ENCODE data around the gene CHKA. TPM values are rescaled to one million over a fixed set of nuclear protein-coding genes. Genes with fewer than 3 reads are reported as not detected.

CHKA gene
- polyA plus RNA-seq, 1 of the 3 experiments (the other 2 are of a cell fraction), result 12.3 TPM

GRCh38 chr11:68071281-68072048 is 49.7 kb downstream of the CHKA start:
- ChIA-PET CTCF (interaction anchor here (0.8 kb wide), 1 partner anchor 77 kb away, joined by 3 read pairs; no protein-coding TSS in a partner anchor), POLR2A (no interaction called here)
- Histone ChIP-seq H4K20me1 (ENCODE audit: insufficient read depth) (no peaks in the 10 kb centered on the region), H3K9ac (no peak overlapping the region), H3K27me3 (ENCODE audit: insufficient read depth) (no peaks in the 10 kb centered on the region), H3K27ac (ENCODE audit: low read depth in 2 of 2, low read length in 1 of 2) (no peak overlapping the region), H3K9me2 (no peaks in the 10 kb centered on the region), H3K4me2 (no peak overlapping the region), H2AFZ (ENCODE audit: low read depth) (no peak overlapping the region), H3K79me2 (ENCODE audit: insufficient read depth) (no peaks in the 10 kb centered on the region), H3K9me3 (no peaks in the 10 kb centered on the region), H3K4me3 (ENCODE audit: low read depth in 2 of 2, low read length in 1 of 2) (no peak overlapping the region), H3K36me3 (replicated peaks in 1 of 2; ENCODE audit: control insufficient read depth in 1 of 2, insufficient read depth in 2 of 2, low read length in 1 of 2) (peaks cover 15 to 24% of the 10 kb centered on the region in 2 experiments), H3F3A (replicated peaks; ENCODE audit: insufficient read depth) (no peaks in the 10 kb centered on the region), H3K4me1 (ENCODE audit: control insufficient read depth in 1 of 2, insufficient read depth in 2 of 2, low read depth in 1 of 2, low read length in 1 of 2) (no peaks in the 10 kb centered on the region)
- 87% methylated on average over 2 of the region's 3 CpGs for WGBS (ENCODE audit: low lambda C conversion rate)
- DNase-seq, result no peak
- TF ChIP-seq NFIC (IDR thresholded peaks at IDR 0.05; ENCODE audit: borderline replicate concordance), result no peak
- TF ChIP-seq JUND (IDR thresholded peaks at IDR 0.05), result no peak
- TF ChIP-seq RCOR1 (IDR thresholded peaks at IDR 0.05; ENCODE audit: low read length), result no peak
- no peak for TF ChIP-seq EZH2phosphoT487 (IDR thresholded peaks at IDR 0.05; ENCODE audit: borderline replicate concordance, low read depth)
- no peak for TF ChIP-seq REST (IDR thresholded peaks at IDR 0.05; ENCODE audit: low read depth, low read length)
- TF ChIP-seq POLR2AphosphoS5 (IDR thresholded peaks at IDR 0.05; ENCODE audit: low read depth, low read length), result no peak
- TF ChIP-seq RAD21 (IDR thresholded peaks at IDR 0.05; ENCODE audit: low read length), result no peak
- TF ChIP-seq TEAD4 (IDR thresholded peaks at IDR 0.05; ENCODE audit: borderline replicate concordance, insufficient read depth), result no peak
- no peak for TF ChIP-seq MEF2A (IDR thresholded peaks at IDR 0.05; ENCODE audit: borderline replicate concordance, low read depth)
- TF ChIP-seq CTCF (IDR thresholded peaks at IDR 0.05), result no peak
- no peak for TF ChIP-seq TCF12 (IDR thresholded peaks at IDR 0.05)
- TF ChIP-seq MAX (IDR thresholded peaks at IDR 0.05; ENCODE audit: low read depth), result no peak
- TF ChIP-seq RFX5 (IDR thresholded peaks at IDR 0.05; ENCODE audit: low read length), result no peak
- TF ChIP-seq USF1 (IDR thresholded peaks at IDR 0.05; ENCODE audit: borderline replicate concordance, low read depth), result no peak
- TF ChIP-seq PBX3 (IDR thresholded peaks at IDR 0.05), result no peak
- TF ChIP-seq FOSL2 (IDR thresholded peaks at IDR 0.05; ENCODE audit: borderline replicate concordance, low read depth), result no peak
- TF ChIP-seq GABPA (IDR thresholded peaks at IDR 0.05; ENCODE audit: low read depth), result no peak
- no peak for TF ChIP-seq YY1 (IDR thresholded peaks at IDR 0.05; ENCODE audit: low read depth)
- no peak for TF ChIP-seq CHD2 (IDR thresholded peaks at IDR 0.05; ENCODE audit: low read length, partially characterized antibody)
- no peak for TF ChIP-seq SIN3A (IDR thresholded peaks at IDR 0.05; ENCODE audit: borderline replicate concordance, low read depth, low read length)

All from SK-N-SH (cell line).